GM21515 (cell line): ENCODE measurements around the gene PTCH1.
A peak's percentile ranks its signal among the peaks of the same experiment; 100 is the strongest.

Experiments
- ATAC-seq: cut with Tn5 transposase; IDR thresholded peaks from one replicate; pipeline ENCODE4 v1.9.1; 2021; ENCODE audit not compliant: unreplicated experiment

Gene PTCH1

DNA sequence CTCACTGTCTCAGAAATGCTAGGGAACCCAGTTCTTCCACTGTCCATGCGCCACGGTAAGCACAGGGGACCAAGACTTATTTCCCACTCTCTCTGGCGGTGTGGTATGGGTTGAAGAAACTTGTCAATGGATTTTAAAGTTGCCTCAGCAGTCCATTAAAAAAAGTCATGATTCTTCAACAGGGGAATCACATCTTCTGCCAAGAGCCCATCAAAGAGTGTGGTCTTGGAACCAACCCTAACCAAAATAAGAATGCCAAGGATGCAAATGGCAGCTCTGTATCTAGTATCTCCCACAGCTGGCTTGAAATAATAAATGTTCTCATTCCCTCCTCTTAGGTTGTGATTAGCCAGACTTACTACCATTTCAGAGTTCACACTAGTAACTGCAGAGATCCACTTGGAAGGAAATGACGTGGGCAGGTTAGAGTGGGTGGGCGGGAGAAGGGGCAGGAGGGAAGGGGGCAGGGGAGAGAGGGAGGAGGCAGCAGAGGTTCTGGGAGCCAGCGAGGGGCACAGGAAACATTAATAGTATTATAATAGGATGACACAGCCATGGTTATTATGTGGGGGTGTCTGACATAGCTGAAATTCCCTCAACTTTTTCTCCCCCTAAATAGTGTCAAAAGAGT lies 17.6 kb downstream of the PTCH1 start:
- no peak for ATAC-seq

- no peak for ATAC-seq
Observed at GRCh38 chr9:95498641-95499040, 18.1 kb downstream of the PTCH1 start.

DNA sequence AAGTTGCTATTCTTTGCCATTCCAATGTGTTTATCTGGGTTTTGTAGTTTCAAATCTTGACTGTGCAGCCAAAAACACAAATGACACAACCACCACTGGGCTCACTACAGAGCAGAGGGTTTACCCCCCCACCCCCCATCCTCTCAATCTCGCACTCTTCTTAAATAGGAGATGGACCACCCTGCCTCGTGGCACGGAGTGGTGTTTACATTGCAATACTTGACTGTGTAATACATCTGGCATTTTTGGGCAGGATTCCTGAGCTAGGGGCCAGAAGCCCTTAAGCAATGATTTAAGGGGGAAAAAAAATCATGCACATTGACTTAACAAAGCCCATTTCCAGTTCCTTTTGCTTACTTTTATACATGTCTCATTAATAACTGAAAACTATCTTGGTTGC lies 19.0 kb downstream of the PTCH1 start:
- ATAC-seq, result no peak

GRCh38 chr9:95496687-95497086 lies 20.1 kb downstream of the PTCH1 start:
- no peak for ATAC-seq

- no peak for ATAC-seq
Observed at GRCh38 chr9:95495961-95496360, 20.8 kb downstream of the PTCH1 start.

- no peak for ATAC-seq
Observed at GRCh38 chr9:95495529-95495928, 21.2 kb downstream of the PTCH1 start.

GRCh38 chr9:95494416-95495371 lies 22.1 kb downstream of the PTCH1 start:
- peak; percentile 94 for ATAC-seq

DNA sequence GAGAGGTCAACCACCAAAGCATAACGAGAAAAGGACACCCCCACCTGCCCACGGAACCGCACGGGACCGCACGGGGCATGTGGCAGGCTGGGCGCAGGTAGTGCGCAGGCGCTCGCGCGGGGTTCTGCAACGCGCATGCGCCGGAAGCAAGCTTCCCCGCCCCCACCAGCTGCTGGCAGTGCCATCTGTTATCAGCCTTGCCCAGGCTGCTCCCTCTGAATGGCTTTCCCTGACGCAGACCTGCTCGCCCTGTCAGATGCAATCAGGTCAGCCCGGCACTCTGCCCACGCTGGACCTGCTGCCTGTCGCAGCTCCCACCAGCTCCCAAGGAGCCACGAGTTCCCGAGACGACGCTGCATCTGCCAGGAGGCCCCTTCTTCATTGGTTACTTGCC lies 22.8 kb downstream of the PTCH1 start:
- peak; percentile 24 for ATAC-seq

- ATAC-seq, result no peak
Observed at GRCh38 chr9:95493402-95493801, 23.4 kb downstream of the PTCH1 start.

GRCh38 chr9:95491543-95492320 lies 25.0 kb downstream of the PTCH1 start:
- ATAC-seq, result no peak

GRCh38 chr9:95488954-95489353 lies 27.8 kb downstream of the PTCH1 start:
- no peak for ATAC-seq

DNA sequence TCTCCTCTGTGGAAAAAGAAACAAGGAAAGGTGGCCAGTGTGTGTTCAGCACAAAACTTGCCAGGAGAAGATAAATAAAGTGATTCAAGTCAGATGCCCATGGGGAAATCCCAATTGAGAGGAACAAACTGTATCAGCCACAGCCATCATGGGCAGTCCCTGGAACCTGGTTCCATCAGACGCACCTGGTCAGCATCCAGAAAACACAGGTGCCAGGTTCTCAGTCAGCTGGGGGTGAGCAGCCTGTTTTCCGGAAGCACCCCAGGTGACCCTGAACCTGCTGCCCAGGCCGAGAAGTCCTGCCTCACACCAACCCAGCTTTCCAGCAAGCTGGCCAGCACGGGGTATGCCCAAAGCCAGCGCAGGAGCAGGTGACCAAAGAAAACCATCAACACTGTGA lies 30.5 kb downstream of the PTCH1 start:
- ATAC-seq, result no peak

GRCh38 chr9:95484225-95484624 lies 32.5 kb downstream of the PTCH1 start:
- no peak for ATAC-seq

- ATAC-seq, result no peak
Observed at GRCh38 chr9:95483431-95483830, 33.3 kb downstream of the PTCH1 start.

GRCh38 chr9:95482621-95483020 lies 34.1 kb downstream of the PTCH1 start:
- no peak for ATAC-seq

DNA sequence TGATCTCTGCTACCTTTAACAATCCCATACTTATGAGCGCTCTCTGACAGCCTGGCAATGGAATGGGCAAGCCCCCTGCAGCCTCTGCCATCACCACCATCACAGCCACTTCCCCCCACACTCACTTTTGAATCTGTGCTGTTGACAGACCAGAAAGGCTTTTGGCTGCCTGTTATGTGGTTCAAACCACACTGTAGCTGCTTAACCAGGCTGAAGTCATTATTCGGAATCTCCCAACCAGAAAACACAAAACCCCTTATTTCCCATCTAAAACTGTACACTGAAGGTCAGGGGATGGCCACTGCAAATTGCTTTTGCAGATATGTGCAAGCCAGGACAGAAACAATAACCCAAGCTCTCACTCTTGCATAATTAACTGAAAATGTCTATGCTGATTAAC lies 35.8 kb downstream of the PTCH1 start:
- ATAC-seq, result no peak

DNA sequence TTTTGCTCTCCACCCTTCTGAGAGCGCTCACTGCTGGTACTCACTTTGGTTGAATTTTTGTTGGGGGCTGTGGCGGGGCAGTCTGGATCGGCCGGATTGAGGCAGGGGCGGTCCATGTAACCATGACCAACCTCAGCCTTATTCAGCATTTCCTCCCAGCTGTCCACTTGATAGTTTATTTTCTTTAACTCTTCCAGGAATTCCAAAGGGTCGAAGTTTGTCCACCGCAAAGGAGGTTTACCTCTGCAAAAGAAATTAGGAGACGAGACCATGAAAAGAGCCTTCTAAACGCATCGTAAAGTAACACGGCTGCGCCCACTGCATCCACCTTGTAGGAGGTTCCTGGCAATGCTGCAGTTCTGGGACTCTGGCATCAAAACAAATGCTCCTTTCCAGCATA lies 36.4 kb downstream of the PTCH1 start:
- ATAC-seq, result no peak

DNA sequence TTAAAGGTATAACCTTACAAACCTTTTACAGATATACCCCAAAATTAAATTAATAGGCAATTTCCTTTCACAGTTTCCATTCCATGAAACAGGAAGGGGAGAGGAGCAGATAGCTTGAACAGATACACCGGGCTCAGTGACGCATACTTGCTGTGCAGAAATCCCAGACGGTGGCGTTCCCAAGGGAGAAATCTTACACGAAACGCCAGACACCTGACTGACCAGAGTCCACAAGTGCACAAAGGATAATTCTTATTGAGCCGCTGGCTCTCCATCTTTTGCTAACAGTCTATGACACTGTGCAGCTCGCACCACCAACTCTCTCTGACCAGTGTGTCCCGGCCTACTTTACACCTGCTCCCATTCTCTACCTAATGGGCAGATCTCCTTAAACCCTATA lies 37.4 kb downstream of the PTCH1 start:
- no peak for ATAC-seq

GRCh38 chr9:95478335-95478734 lies 38.4 kb downstream of the PTCH1 start:
- no peak for ATAC-seq

DNA sequence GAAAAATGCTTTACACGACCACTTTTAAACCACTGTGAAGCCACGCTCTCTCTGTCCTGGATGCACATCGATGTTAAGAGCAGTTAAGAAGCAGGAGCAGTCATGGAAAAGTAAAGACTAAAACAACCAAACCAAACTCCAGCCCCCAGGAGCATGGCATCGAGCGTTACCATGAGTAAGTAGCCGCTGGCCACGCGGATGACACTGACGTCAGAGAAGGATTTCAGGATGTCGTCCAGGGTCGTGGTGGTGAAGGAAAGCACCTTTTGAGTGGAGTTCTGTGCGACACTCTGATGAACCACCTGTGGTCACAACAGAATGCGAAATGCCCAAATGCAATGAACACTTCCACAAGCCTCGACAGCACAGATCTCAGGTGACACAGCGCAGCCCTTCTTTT lies 38.9 kb downstream of the PTCH1 start:
- no peak for ATAC-seq

DNA sequence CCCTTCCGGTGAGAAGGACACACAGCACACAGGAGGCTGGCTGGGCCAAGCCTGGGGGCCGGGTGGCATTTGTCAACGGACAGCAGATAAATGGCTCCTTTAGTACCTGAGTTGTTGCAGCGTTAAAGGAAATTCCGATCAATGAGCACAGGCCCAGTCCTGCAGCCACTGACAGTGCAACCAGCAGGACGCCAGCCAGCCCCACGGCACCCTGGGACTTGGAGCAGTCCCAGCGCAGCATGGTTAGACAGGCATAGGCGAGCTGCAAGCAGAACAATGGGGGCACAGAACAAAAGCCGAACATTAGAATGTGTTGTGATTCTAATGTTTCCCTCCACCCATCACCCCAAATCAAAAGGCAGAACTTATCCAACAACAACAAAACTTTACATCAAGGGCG lies 39.3 kb downstream of the PTCH1 start:
- ATAC-seq, result no peak

- no peak for ATAC-seq
Observed at GRCh38 chr9:95468791-95469190, 48.0 kb downstream of the PTCH1 start.
